NT2/D1 (cell line): Measurements from ENCODE around the gene USH2A.

ENCODE experiments used
- SUZ12 ChIP-seq: IDR thresholded peaks from 2 replicates; pipeline ENCODE4 v1.6.1; 2011; ENCODE audit not compliant: insufficient read length, insufficient read depth; ENCODE audit errors: extremely low read depth
- ZNF274 ChIP-seq: IDR thresholded peaks from 2 replicates; pipeline ENCODE4 v1.6.1; 2011; ENCODE audit warnings: mild to moderate bottlenecking, low read depth, low read length

DNA sequence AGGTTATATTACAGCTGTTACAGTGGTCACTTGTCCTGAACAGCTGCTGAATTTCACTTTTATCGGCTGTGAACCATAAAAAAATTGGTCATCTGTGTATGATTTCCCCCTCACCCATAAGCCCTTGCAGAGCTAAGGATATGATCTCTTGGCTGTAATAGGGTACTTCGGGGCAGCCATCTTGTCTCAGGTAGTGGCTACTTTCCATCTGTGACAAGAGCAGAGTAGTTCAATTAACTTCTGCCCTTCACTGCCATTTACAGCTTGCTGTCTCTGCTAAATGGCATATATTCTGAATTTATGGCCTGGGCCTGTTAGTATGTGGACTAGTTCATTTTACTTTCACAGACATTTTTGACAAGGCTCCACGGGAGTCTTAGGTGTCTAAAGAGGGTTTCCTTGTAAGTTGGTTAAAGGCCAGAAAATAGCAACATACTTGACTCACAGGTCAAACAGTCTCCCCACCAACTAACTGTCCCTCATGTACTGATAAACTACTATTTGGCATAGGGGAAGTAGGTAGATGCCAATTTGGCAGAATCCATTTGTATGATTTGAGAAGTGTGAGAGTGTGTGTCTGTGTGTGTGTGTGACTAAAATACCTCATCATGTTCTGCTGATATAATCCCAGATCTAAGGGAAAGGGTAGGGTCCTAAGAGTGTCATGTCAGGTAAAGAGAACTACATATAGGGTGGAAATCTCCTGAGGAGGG, 704.5 kb downstream of the USH2A start:
- no peak for TF ChIP-seq SUZ12
- TF ChIP-seq ZNF274: no peak
